HepG2 (cell line): ENCODE measurements around the gene DYTN. TPM values are rescaled to one million over a fixed set of nuclear protein-coding genes. Genes with fewer than 3 reads are reported as not detected.

Experiments
- NAIF1 ChIP-seq: sonication (generic); formaldehyde crosslinking; IDR thresholded peaks from 2 replicates; pipeline ENCODE4 v1.5.0; 2020; ENCODE audit warnings: mild to moderate bottlenecking, missing genetic modification reagents, borderline replicate concordance
- NCOR1 ChIP-seq: fragments of 200-600 bp; sonication (generic); IDR thresholded peaks from 2 replicates; pipeline ENCODE4 v1.7.0; 2017; ENCODE audit warnings: antibody characterized with exemption, low read length, borderline replicate concordance
- REXO4 ChIP-seq: sonication (generic); formaldehyde crosslinking; IDR thresholded peaks from 2 replicates; pipeline ENCODE4 v1.8.0; 2022; ENCODE audit warnings: missing genetic modification reagents, mild to moderate bottlenecking, borderline replicate concordance
- SOX5 ChIP-seq: IDR thresholded peaks from 2 replicates; pipeline ENCODE4 v1.6.1; 2016; ENCODE audit warnings: borderline replicate concordance
- TMF1 ChIP-seq: sonication (generic); formaldehyde crosslinking; IDR thresholded peaks from 2 replicates; pipeline ENCODE4 v1.8.1; 2022; ENCODE audit warnings: low read depth, missing genetic modification reagents
- ZFP41 ChIP-seq: sonication (generic); formaldehyde crosslinking; IDR thresholded peaks from 2 replicates; pipeline ENCODE4 v1.4.0; 2020; ENCODE audit warnings: mild to moderate bottlenecking, missing genetic modification reagents, borderline replicate concordance
- ZNF564 ChIP-seq: sonication (generic); formaldehyde crosslinking; IDR thresholded peaks from 2 replicates; pipeline ENCODE4 v1.8.1; 2023; ENCODE audit warnings: mild to moderate bottlenecking, missing genetic modification reagents
- polyA plus RNA-seq, 8 experiments: library from polyadenylated mRNA; depleted of rRNA in 3 of 8; stranded (reverse) in 7 of 8; unstranded in 1 of 8; fragments of >200 nt; fragmentation: Illumina TruSeq in 4 of 8; extraction: Trizol in 4 of 8; gene quantifications; 2 replicates each; pipeline versions ENCODE4 v1.2.1 to v1.2.3, GENCODE V29; 2011 to 2016; ENCODE audit warnings: low read depth in 4 of 8, missing spikeins in 1 of 8, mixed read lengths in 1 of 8; ENCODE audit not compliant: insufficient read depth in 1 of 8
- total RNA-seq, 5 experiments: library from RNA; depleted of rRNA; stranded (reverse); fragments of >200 nt; fragmentation: Illumina TruSeq; extraction: Trizol; gene quantifications; 2 replicates each; pipeline ENCODE4 v1.2.3, GENCODE V29; 2016; ENCODE audit warnings: low read depth in 1 of 5
- TF ChIP-seq, protein P1 (sequence below): sonication (generic); formaldehyde crosslinking; IDR thresholded peaks from 2 replicates; pipeline ENCODE4 v1.4.0; 2020; ENCODE audit warnings: missing genetic modification reagents, mild to moderate bottlenecking, borderline replicate concordance
- TF ChIP-seq, protein P2 (sequence below): sonication (generic); formaldehyde crosslinking; IDR thresholded peaks from 2 replicates; pipeline ENCODE4 v1.9.0; 2021; ENCODE audit warnings: missing genetic modification reagents, borderline replicate concordance
- TF ChIP-seq, protein P3 (sequence below): sonication (generic); formaldehyde crosslinking; IDR thresholded peaks from 2 replicates; pipeline ENCODE4 v1.4.0; 2020; ENCODE audit warnings: missing genetic modification reagents
- TF ChIP-seq, protein P4 (sequence below): IDR thresholded peaks from 2 replicates; pipeline ENCODE4 v1.6.1; 2012; ENCODE audit warnings: low read depth, low read length, improper control_type of control experiment
- TF ChIP-seq, protein P5 (sequence below): sonication (generic); formaldehyde crosslinking; IDR thresholded peaks from 2 replicates; pipeline ENCODE4 v1.5.0; 2020; ENCODE audit warnings: missing genetic modification reagents
- TF ChIP-seq, protein P6 (sequence below): sonication (generic); formaldehyde crosslinking; conservative IDR thresholded peaks from 2 replicates; pipeline ENCODE4 v1.4.0; 2020; ENCODE audit warnings: missing genetic modification reagents

DYTN gene
- total and polyA plus RNA-seq, 2 of the 13 experiments (the other 11 are each of a cell fraction or from before 2014, with no cell fraction given): not detected

DNA sequence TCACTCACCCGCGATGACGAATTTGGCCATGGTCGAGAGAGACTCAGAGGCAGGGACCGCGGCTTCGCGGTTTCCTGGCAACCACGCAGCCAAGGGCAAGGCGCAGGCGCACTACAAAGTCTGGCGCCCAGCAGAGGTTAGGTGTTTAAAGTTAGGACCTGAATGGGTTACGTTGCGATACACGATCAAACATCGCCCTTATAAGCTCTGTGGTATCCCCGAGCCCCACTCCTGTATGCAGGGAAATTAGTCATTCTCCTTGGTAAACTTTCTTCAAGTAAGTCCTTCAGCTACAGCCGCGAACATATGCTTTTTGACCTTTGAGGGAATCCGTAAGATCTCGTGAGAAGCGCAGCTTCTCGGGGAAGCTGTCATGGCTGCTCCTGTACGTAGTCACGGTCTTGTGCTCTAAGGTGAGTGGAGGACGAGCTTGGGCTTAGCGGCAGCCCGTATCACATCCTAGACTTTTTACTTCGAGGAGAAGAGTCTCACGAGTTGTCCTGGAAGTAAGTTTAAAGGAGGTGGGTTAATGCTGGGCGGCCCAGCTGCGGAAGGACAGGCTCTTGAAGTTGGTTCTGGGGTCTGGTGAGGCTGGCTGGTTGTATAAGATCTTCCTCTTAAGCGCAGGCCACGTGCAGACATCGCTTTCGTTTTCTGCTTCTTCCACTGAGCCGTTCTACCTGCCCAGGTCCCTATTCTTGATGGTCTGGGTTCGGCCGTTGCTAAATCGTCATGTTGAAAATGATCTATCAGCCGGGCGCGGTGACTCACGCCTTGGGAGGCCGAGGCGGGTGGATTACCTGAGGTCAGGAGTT, 47.3 kb upstream of the DYTN start, which contains the start of the genes FASTKD2 and MDH1B (continued):
- TF ChIP-seq, protein P1, sequence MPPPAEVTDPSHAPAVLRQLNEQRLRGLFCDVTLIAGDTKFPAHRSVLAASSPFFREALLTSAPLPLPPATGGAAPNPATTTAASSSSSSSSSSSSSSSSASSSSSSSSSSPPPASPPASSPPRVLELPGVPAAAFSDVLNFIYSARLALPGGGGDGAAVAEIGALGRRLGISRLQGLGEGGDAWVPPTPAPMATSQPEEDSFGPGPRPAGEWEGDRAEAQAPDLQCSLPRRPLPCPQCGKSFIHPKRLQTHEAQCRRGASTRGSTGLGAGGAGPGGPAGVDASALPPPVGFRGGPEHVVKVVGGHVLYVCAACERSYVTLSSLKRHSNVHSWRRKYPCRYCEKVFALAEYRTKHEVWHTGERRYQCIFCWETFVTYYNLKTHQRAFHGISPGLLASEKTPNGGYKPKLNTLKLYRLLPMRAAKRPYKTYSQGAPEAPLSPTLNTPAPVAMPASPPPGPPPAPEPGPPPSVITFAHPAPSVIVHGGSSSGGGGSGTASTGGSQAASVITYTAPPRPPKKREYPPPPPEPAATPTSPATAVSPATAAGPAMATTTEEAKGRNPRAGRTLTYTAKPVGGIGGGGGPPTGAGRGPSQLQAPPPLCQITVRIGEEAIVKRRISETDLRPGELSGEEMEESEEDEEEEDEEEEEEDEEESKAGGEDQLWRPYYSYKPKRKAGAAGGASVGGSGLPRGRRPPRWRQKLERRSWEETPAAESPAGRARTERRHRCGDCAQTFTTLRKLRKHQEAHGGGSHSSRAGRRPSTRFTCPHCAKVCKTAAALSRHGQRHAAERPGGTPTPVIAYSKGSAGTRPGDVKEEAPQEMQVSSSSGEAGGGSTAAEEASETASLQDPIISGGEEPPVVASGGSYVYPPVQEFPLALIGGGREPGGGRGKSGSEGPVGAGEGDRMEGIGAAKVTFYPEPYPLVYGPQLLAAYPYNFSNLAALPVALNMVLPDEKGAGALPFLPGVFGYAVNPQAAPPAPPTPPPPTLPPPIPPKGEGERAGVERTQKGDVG (CRISPR knock-in tag): 0 out of 2 replicates have a peak, but pooled peaks have one; percentile 52
- TF ChIP-seq, protein P2, sequence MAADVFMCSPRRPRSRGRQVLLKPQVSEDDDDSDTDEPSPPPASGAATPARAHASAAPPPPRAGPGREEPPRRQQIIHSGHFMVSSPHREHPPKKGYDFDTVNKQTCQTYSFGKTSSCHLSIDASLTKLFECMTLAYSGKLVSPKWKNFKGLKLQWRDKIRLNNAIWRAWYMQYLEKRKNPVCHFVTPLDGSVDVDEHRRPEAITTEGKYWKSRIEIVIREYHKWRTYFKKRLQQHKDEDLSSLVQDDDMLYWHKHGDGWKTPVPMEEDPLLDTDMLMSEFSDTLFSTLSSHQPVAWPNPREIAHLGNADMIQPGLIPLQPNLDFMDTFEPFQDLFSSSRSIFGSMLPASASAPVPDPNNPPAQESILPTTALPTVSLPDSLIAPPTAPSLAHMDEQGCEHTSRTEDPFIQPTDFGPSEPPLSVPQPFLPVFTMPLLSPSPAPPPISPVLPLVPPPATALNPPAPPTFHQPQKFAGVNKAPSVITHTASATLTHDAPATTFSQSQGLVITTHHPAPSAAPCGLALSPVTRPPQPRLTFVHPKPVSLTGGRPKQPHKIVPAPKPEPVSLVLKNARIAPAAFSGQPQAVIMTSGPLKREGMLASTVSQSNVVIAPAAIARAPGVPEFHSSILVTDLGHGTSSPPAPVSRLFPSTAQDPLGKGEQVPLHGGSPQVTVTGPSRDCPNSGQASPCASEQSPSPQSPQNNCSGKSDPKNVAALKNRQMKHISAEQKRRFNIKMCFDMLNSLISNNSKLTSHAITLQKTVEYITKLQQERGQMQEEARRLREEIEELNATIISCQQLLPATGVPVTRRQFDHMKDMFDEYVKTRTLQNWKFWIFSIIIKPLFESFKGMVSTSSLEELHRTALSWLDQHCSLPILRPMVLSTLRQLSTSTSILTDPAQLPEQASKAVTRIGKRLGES (CRISPR knock-in tag): no peak
- TF ChIP-seq NAIF1 (CRISPR knock-in tag) (peak; percentile 97), ZFP41 (CRISPR knock-in tag) (no peak; the same call in 1 of the 2 replicates), TMF1 (peak; percentile 87), REXO4 (CRISPR knock-in tag) (0 out of 2 replicates have a peak, but pooled peaks have one; percentile 67), ZNF564 (CRISPR knock-in tag) (no peak), SOX5 (CRISPR knock-in tag) (0 out of 2 replicates have a peak, but pooled peaks have one; percentile 49), NCOR1 (peak; percentile 47; the same call in 1 of the 2 replicates)
- TF ChIP-seq, protein P3, sequence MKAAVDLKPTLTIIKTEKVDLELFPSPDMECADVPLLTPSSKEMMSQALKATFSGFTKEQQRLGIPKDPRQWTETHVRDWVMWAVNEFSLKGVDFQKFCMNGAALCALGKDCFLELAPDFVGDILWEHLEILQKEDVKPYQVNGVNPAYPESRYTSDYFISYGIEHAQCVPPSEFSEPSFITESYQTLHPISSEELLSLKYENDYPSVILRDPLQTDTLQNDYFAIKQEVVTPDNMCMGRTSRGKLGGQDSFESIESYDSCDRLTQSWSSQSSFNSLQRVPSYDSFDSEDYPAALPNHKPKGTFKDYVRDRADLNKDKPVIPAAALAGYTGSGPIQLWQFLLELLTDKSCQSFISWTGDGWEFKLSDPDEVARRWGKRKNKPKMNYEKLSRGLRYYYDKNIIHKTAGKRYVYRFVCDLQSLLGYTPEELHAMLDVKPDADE (CRISPR knock-in tag): no peak
- TF ChIP-seq, protein P4, sequence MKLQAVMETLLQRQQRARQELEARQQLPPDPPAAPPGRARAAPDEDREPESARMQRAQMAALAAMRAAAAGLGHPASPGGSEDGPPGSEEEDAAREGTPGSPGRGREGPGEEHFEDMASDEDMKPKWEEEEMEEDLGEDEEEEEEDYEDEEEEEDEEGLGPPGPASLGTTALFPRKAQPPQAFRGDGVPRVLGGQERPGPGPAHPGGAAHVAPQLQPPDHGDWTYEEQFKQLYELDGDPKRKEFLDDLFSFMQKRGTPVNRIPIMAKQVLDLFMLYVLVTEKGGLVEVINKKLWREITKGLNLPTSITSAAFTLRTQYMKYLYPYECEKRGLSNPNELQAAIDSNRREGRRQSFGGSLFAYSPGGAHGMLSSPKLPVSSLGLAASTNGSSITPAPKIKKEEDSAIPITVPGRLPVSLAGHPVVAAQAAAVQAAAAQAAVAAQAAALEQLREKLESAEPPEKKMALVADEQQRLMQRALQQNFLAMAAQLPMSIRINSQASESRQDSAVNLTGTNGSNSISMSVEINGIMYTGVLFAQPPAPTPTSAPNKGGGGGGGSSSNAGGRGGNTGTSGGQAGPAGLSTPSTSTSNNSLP: no peak
- TF ChIP-seq, protein P5, sequence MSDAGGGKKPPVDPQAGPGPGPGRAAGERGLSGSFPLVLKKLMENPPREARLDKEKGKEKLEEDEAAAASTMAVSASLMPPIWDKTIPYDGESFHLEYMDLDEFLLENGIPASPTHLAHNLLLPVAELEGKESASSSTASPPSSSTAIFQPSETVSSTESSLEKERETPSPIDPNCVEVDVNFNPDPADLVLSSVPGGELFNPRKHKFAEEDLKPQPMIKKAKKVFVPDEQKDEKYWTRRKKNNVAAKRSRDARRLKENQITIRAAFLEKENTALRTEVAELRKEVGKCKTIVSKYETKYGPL (CRISPR knock-in tag): peak; percentile 95
- TF ChIP-seq, protein P6, sequence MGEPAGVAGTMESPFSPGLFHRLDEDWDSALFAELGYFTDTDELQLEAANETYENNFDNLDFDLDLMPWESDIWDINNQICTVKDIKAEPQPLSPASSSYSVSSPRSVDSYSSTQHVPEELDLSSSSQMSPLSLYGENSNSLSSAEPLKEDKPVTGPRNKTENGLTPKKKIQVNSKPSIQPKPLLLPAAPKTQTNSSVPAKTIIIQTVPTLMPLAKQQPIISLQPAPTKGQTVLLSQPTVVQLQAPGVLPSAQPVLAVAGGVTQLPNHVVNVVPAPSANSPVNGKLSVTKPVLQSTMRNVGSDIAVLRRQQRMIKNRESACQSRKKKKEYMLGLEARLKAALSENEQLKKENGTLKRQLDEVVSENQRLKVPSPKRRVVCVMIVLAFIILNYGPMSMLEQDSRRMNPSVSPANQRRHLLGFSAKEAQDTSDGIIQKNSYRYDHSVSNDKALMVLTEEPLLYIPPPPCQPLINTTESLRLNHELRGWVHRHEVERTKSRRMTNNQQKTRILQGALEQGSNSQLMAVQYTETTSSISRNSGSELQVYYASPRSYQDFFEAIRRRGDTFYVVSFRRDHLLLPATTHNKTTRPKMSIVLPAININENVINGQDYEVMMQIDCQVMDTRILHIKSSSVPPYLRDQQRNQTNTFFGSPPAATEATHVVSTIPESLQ: no peak
